Keratinocyte (primary cell): ENCODE results near the gene SNTB2. TPM values are rescaled to one million over a fixed set of nuclear protein-coding genes. Genes with fewer than 3 reads are reported as not detected.

Source experiments
- DNase-seq: peaks from one replicate; pipeline ENCODE4 v3.0.0-alpha.2; 2011; ENCODE audit warnings: low read depth, missing footprints, low spot score
- FAIRE-seq: peaks from 2 replicates; lab custom pipeline; 2011; peaks lifted over from hg19 to GRCh38; lab: Jason Lieb, UNC
- H2AFZ ChIP-seq: 2 replicates; pipeline ENCODE4 v1.6.0; 2012; ENCODE audit warnings: low read length, control low read depth, inconsistent platforms; ENCODE audit not compliant: control insufficient read depth
- H3K27ac ChIP-seq: 2 replicates; pipeline ENCODE4 v1.5.1; 2011; ENCODE audit warnings: low read length; ENCODE audit not compliant: control insufficient read depth, insufficient read depth
- H3K27me3 ChIP-seq: 3 replicates; pipeline ENCODE4 v1.6.0; 2011; ENCODE audit warnings: low read length; ENCODE audit not compliant: control insufficient read depth, insufficient read depth; ENCODE audit errors: extremely low read depth
- H3K36me3 ChIP-seq, 2 experiments: 2 replicates in 1 of 2; 3 replicates in 1 of 2; pipeline ENCODE4 v1.5.1; 2011; ENCODE audit warnings: low read length in 2 of 2, mild to moderate bottlenecking in 1 of 2; ENCODE audit not compliant: control insufficient read depth in 2 of 2, insufficient read depth in 2 of 2; ENCODE audit errors: extremely low read depth in 1 of 2
- H3K4me1 ChIP-seq: 3 replicates; pipeline ENCODE4 v1.5.1; 2011; ENCODE audit warnings: low read length; ENCODE audit not compliant: control insufficient read depth, insufficient read depth; ENCODE audit errors: extremely low read depth
- H3K4me2 ChIP-seq: 3 replicates; pipeline ENCODE4 v1.6.0; 2011; ENCODE audit warnings: low read depth, low read length; ENCODE audit not compliant: control insufficient read depth, insufficient read depth; ENCODE audit errors: extremely low read depth
- H3K4me3 ChIP-seq, 3 experiments: fragments of 200-600 bp in 1 of 3; sonication (generic) in 1 of 3; 2 replicates in 2 of 3; 3 replicates in 1 of 3; pipeline ENCODE4 v1.5.1; 2011 to 2016; ENCODE audit warnings: low read length in 3 of 3, mild to moderate bottlenecking in 3 of 3, control low read depth in 2 of 3, inconsistent platforms in 1 of 3, low read depth in 1 of 3, mixed read lengths in 1 of 3, mixed run types in 1 of 3, moderate library complexity in 1 of 3; ENCODE audit not compliant: control insufficient read depth in 2 of 3, insufficient read depth in 2 of 3; ENCODE audit errors: extremely low read depth in 1 of 3
- H3K79me2 ChIP-seq: 2 replicates; pipeline ENCODE4 v1.6.0; 2012; ENCODE audit warnings: low read length; ENCODE audit not compliant: control insufficient read depth, insufficient read depth
- H3K9ac ChIP-seq: 3 replicates; pipeline ENCODE4 v1.6.0; 2011; ENCODE audit warnings: low read length; ENCODE audit not compliant: control insufficient read depth, insufficient read depth; ENCODE audit errors: extremely low read depth
- H3K9me1 ChIP-seq: 3 replicates; pipeline ENCODE4 v1.6.0; 2011; ENCODE audit warnings: low read length; ENCODE audit not compliant: control insufficient read depth, insufficient read depth; ENCODE audit errors: extremely low read depth
- H3K9me3 ChIP-seq: 2 replicates; pipeline ENCODE4 v1.5.1; 2012; ENCODE audit warnings: low read depth, low read length; ENCODE audit not compliant: control insufficient read depth
- H4K20me1 ChIP-seq: 3 replicates; pipeline ENCODE4 v1.6.0; 2011; ENCODE audit warnings: low read length; ENCODE audit not compliant: control insufficient read depth, insufficient read depth; ENCODE audit errors: extremely low read depth
- EZH2 ChIP-seq: IDR thresholded peaks from one replicate; pipeline ENCODE4 v1.6.1; 2012; ENCODE audit warnings: inconsistent platforms, mild to moderate bottlenecking, low read length, moderate library complexity
- dilution Hi-C: fragments of 300-500 bp; cut with MboI; formaldehyde crosslinking; loops from one replicate; pipeline ENCODE4 v1.7.0; 2020; ENCODE audit warnings: low sequenced_read_pairs; ENCODE audit not compliant: extremely low pct_ligation_motif_present
- polyA plus RNA-seq, 5 experiments: library from polyadenylated mRNA; depleted of rRNA in 3 of 5; stranded (reverse) in 3 of 5; stranded (forward) in 1 of 5; unstranded in 1 of 5; fragments of >200 nt; gene quantifications; 1 replicate in 1 of 5; 2 replicates in 3 of 5; 3 replicates in 1 of 5; pipeline versions ENCODE4 v1.2.1 to v1.2.3, GENCODE V29; 2011 to 2012; ENCODE audit warnings: missing spikeins in 2 of 5, low read depth in 1 of 5, low replicate concordance in 1 of 5
- TF ChIP-seq, protein P1 (sequence below), 3 experiments: IDR thresholded peaks in 1 of 3; conservative IDR thresholded peaks in 1 of 3; optimal IDR thresholded peaks in 1 of 3; 2 replicates in 2 of 3; 3 replicates in 1 of 3; pipeline versions ENCODE3 to v1.5.1; 2011; ENCODE audit warnings: low read length in 3 of 3, mild to moderate bottlenecking in 3 of 3, moderate library complexity in 2 of 3, control low read depth in 1 of 3, inconsistent platforms in 1 of 3; ENCODE audit not compliant: insufficient read depth in 2 of 3; ENCODE audit errors: extremely low read depth in 1 of 3

Gene SNTB2
- polyA plus RNA-seq, 1 donor (not counting 4 experiments of a cell fraction or from before 2014, with no cell fraction given), result 15.9 TPM

DNA sequence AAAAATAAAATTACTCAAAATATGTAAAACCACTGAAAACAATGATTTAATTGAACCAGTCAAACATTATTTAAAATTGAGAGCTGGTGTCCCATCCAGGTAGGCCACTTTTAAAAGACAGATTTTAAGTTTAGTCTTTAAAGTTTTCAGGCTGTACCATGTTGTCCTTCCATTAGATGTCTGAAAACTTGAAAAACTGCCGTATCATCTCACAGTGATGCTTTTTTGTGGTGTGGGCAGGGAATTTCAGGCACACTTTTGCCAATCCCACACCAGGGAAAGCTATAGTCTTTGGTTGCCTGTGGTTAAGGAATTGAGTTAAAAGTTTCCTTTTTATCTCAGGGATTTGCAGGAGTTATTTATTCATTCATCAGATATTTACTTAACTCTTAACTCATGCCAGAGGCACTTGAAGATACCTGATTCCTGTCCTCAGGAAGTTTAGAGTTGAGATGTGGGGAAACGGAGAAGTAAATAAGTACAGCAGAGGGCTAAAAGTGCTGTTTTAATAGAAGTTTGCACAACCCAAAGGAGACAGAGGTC lies 3.2 kb downstream of the SNTB2 start:
- no peaks in the 10 kb centered on the region for H4K20me1 ChIP-seq
- dilution Hi-C loops, result no loop called here
- no peak for TF ChIP-seq EZH2
- TF ChIP-seq, protein P1, sequence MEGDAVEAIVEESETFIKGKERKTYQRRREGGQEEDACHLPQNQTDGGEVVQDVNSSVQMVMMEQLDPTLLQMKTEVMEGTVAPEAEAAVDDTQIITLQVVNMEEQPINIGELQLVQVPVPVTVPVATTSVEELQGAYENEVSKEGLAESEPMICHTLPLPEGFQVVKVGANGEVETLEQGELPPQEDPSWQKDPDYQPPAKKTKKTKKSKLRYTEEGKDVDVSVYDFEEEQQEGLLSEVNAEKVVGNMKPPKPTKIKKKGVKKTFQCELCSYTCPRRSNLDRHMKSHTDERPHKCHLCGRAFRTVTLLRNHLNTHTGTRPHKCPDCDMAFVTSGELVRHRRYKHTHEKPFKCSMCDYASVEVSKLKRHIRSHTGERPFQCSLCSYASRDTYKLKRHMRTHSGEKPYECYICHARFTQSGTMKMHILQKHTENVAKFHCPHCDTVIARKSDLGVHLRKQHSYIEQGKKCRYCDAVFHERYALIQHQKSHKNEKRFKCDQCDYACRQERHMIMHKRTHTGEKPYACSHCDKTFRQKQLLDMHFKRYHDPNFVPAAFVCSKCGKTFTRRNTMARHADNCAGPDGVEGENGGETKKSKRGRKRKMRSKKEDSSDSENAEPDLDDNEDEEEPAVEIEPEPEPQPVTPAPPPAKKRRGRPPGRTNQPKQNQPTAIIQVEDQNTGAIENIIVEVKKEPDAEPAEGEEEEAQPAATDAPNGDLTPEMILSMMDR (optimal IDR thresholded peaks at IDR 0.05 in 1 of 3, IDR thresholded peaks at IDR 0.05 in 1 of 3, conservative IDR thresholded peaks at IDR 0.05 in 1 of 3; ENCODE audit: extremely low read depth in 1 of 3, insufficient read depth in 2 of 3, low read length in 3 of 3), result no peak
- no peaks in the 10 kb centered on the region for H3K36me3 ChIP-seq
- no peaks in the 10 kb centered on the region for H3K27me3 ChIP-seq
- DNase-seq, result no peak
- no peak for FAIRE-seq
- H2AFZ ChIP-seq, result no peak overlapping the region
- H3K4me2 ChIP-seq, result peak overlapping the region; percentile 6
- H3K79me2 ChIP-seq, result peaks cover 61% of the 10 kb centered on the region
- no peak overlapping the region for H3K4me3 ChIP-seq
- H3K9me1 ChIP-seq, result no peaks in the 10 kb centered on the region
- no peaks in the 10 kb centered on the region for H3K9me3 ChIP-seq
- H3K4me1 ChIP-seq, result peaks cover 34% of the 10 kb centered on the region
- no peak overlapping the region for H3K27ac ChIP-seq
- no peak overlapping the region for H3K9ac ChIP-seq

DNA sequence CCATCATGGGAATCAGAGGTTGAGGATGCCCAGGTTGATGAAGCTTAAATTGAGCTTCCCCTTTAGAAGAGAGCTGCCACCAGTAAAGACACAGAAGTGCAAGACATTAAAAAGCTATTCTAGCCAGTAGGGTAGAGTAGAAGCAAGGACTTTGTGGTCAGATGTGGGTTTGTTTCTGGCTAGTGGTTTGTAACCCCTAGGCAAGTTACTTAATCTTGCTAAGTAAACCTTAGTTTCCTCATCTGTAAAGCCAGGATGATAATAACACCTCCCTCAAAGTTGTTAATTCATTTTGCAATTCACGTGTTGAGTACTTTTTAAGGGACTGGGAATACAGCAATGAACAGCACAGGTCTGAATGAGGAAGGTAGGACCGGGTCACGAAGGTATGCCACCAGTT lies 3.6 kb downstream of the SNTB2 start:
- dilution Hi-C loops, result no loop called here
- Histone ChIP-seq H3K9ac (no peak overlapping the region), H4K20me1 (no peaks in the 10 kb centered on the region), H3K9me1 (no peaks in the 10 kb centered on the region), H3K4me1 (peaks cover 34% of the 10 kb centered on the region), H2AFZ (no peak overlapping the region), H3K27me3 (no peaks in the 10 kb centered on the region), H3K36me3 (no peaks in the 10 kb centered on the region), H3K4me2 (no peak overlapping the region), H3K4me3 (no peak overlapping the region), H3K79me2 (peaks cover 65% of the 10 kb centered on the region), H3K27ac (no peak overlapping the region), H3K9me3 (no peaks in the 10 kb centered on the region)
- TF ChIP-seq, protein P1 (optimal IDR thresholded peaks at IDR 0.05 in 1 of 3, IDR thresholded peaks at IDR 0.05 in 1 of 3, conservative IDR thresholded peaks at IDR 0.05 in 1 of 3; ENCODE audit: extremely low read depth in 1 of 3, insufficient read depth in 2 of 3, low read length in 3 of 3), result no peak
- no peak for TF ChIP-seq EZH2
- no peak for DNase-seq
- FAIRE-seq, result no peak
